ENCODE measurements around the gene CAMK1D.
"Not testable (repeated sequence)": the region's sequence is repeated elsewhere in the genome, so short reads cannot be mapped to it uniquely, and the experiment has no call there.

Gene CAMK1D

DNA sequence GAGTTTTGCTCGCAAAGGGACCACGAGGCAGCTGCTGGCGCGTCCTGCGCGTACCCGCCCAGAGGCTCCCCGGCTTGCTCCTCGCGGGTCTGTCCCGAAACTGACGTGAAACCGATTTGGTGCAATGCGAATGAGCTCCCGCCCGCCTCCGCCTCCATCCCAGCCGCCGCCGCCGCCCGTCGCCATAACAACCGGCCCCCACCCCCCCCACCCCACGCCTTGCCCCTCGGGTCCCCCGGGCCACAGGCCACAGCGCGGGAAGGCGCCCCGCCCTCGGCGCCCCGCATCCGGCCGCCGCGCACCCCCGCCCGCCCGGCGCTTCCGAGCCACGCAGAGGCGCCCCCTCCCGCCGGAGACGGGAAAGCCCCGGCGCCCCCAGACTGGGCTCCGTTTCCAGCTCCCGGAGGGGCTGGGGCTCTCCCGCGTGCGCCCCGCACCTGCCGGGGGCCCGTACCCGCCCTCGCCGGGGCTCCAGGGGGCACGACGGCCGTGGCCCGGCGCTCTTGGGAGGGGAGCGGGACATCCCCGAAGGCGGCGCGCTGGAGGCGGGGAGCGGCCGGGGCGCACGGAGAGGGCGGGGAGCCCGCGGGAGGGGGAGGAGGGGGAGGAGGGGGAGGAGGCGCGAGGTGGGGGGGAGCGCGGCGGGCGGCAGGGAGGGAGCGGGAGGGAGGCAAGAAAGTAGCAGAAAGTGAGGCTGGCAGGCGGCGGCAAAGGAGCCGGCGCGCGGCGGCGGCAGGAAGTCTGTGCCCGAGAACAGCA lies at the start of gene CAMK1D:
Gene CAMK1D, plus strand, starts transcription at position 678 of the 759 bp plus-strand sequence.
- peak; percentile 59 for DNase-seq

DNA sequence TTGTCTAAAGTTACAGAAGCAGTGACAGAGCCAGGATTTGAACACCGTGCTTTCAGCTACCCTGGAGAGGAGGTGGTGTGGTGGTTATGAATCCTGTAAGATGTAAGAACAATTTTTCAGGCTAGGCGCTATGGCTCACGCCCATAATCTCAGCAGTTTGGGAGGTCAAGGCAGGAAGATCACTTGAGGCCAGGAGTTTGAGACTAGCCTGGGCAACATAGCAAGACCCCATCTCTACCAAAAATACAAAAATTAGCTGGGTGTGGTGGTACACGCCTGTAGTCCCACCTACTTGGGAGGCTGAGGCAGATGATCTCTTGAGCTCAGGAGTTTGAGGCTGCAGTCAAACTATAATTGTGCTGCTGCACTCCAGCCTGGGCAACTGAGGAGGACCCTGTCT lies 48.3 kb upstream of the CAMK1D start:
- not testable (repeated sequence) for DNase-seq

DNA sequence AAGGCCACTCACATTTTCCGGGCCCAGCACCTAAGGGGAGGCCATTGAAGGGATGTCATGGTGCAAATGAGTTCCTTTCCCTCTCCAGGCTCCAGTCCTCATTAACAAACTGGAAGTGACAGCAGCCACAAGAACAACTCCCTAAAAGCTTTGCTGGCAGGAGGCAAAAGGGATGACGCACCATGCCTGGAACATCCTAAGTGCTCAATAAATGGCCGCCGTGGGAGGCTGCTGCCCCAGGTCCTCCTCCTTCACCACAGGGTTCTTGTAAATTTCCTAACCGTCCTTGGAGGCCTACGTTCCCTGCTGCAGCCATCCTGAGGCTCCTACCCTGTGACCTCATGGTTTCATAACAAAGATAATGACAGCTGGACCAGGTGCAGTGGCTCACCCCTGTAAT lies 41.3 kb upstream of the CAMK1D start:
- DNase-seq: no peak

DNA sequence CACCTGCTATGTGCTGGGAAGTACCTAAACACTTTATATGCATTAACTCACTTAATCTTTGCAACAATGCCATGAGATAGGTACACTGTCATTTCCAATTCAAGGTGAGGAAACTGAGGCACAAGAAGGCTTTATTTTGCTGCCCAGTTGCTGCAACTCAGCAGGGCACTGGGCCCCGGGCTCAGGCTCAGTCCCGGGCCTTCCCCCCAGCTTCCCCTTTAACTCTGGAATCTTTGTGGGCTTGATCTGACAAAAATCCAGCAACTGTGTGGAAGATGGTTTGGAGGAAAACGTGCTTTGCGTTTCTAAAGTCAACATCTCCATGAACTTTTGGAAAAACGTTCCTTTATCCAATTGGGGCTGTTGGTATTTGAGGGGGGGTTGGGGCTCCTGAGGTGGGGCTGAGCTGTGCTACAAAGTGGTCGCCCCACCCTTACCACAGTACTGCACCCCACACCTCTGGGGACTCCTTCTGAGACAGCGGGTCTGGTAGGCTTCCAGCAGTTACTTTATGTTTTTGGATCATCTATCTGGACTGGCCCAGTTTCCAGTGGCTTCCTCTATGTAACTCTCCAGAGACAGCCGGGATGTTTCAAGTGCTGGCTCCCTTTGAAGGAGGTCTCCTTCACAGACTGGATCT lies 40.5 kb upstream of the CAMK1D start:
- DNase-seq: no peak

DNA sequence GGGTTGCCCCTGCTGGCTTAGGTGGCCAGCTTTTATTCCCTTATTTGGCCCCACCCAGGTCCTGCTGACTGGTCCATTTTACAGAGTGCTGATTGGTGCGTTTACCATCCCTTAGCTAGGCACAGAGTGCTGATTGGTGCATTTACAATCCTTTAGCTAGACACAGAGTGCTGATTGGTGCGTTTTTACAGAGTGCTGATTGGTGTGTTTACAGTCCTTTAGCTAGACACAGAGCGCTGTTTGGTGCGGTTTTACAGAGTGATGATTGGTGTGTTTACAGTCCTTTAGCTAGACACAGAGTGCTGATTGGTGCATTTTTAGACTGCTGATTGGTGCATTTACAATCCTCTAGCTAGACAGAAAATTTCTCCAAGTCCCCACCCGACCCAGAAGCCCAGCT lies 39.6 kb upstream of the CAMK1D start:
- not testable (repeated sequence) for DNase-seq

DNA sequence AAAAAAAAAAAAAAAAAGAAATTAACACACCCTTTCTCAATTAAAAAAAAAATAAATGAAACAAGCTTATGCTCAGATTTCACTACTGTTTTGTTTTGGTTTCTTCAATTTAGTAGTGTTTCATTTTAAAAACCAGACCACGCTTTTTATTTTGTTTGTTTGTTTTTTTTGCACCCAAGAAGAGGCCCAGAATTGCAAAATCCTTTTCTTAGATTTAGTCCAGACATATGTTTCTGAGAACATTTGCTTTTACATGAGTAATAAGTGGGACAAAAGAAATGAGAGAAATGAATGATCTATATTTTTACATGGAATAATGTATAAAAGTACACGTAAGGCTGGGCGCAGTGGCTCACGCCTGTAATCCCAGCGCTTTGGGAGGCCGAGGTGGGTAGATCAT lies 34.5 kb upstream of the CAMK1D start:
- no peak for DNase-seq

DNA sequence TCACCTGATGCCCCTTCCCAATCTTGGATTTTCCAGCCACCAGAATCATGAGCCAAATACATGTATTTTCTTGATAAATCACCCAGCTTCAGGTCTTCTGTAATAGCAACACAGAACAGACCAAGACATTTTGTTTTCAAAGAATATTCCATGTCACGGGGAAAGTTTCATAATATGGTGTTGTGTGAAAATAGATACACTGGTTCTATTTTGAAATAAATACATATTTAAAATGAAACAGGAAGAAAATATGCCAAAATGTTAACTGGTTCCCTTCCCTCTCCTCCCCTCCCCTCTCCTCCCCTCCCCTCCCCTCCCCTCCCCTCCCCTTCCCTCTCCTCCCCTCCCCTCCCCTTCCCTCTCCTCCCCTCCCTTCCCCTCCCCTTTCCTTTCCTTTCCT lies 30.3 kb upstream of the CAMK1D start:
- DNase-seq: no peak

DNA sequence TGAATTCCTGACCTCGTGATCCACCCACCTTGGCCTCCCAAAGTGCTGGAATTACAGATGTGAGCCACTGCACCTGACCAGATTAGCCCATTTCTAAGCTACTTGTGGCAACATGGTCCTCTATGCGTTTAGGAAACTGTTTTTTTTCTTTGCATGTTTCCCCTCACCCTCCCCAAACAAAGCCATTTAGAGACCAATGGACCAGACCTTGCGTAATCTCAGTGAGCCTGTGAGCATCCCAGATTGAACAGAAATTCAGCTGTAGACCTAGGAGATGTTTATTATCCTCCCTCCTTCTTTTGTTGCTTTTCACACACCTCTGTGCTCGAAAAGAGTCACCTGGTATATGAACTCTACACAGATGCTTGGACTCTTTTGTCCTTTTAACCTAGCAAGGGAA lies 28.5 kb upstream of the CAMK1D start:
- no peak for DNase-seq

DNA sequence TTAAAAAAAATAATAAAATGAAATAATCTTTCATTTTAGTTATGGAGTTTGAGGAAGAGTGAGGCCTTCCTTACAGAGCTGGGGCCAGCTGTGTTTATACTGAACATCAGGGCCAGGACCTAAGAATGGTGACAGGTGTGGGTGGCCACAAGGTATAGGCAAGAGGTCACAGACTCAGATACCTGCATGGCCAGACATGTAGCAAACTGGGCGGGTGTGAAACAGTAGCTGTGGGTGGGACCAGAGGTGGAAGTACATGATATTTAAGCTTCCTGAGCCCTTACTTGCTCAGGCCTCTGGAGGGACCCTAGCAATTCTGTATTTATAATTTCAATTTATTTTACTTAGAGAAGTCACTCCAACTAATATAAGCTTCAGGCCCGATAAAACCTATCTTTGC lies 27.7 kb upstream of the CAMK1D start:
- no peak for DNase-seq

DNA sequence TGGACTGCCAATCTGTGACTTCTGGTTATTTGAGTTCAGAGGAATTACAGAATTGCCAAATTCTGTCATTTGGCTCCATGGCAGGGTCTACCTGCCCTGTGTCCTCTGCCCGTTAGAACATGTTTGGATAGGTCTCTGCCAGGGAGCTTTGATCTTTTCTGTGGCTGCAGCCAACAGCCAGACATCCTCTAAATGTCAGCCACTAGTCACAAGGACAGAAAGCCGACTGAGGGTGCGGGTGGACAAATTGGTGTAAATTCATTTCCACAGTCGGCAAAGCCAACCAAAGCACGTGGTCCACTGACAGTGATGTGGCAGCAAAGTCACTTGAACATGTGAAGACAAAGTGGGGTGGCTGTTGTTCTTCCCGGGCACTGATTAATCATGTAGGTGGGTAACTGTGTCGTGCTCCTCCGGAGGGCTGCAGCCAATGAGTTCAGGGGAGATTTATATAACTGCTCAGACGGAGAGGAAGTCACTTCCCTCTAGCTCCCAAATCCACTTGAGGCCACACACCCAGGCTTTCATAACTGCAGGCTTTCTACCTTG lies 26.7 kb upstream of the CAMK1D start:
- DNase-seq: no peak

DNA sequence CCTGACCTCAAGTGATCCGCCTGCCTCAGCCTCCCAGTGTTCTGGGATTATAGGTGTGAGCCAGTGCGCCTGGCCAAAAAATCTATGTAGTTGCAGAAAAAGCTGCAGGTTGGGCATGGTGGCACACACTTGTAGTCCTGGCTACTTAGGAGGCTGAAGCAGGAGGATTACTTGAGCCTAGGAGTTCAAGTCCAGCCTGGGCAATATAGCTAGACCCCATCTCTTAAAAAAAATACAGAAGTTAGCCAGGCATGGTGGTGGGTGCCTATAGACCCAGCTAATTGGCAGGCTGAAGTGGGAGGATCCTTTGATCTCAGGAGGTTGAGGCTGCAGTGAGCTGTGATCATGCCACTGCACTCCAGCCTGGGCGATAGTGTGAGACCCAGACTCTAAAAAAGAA lies 24.8 kb upstream of the CAMK1D start:
- DNase-seq: no peak

DNA sequence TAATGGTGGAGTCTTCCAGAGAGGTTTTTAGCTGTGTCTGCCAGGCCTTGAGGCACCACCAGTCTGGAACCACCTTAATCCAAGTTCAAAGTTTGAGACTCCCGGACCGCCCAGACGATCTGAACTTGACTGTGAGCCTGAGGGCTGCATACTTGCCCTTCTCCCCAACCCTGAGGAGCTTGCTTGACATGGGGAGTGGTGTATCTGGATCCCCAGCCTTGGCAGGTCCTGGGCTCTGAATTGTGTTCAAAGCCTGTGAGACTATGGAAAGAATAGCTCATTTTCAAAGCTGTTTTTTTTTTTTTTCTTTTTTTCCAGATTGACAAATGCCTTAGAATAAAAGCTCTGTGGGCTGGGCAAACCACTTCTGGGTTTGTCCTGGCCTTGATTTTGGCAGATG lies 22.3 kb upstream of the CAMK1D start:
- no peak for DNase-seq

DNA sequence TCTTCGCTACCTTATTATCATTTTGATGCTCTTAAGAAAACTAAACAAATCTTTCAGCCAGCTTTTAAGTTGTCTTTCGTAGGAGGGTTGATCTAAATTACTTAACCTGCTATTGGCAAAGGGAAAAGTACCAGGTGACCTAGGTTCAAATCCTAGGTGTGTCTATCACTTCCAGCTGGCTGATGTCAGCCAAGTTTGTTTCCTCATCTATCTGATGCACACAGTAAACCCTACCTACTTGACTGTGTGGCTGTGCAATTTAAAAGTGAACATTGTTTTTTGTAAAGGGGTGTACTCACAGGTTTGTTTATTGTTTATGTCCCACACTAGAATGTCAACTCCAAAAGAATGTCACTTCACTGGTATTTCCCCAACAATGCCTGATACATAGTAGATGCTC lies 21.9 kb upstream of the CAMK1D start:
- no peak for DNase-seq

DNA sequence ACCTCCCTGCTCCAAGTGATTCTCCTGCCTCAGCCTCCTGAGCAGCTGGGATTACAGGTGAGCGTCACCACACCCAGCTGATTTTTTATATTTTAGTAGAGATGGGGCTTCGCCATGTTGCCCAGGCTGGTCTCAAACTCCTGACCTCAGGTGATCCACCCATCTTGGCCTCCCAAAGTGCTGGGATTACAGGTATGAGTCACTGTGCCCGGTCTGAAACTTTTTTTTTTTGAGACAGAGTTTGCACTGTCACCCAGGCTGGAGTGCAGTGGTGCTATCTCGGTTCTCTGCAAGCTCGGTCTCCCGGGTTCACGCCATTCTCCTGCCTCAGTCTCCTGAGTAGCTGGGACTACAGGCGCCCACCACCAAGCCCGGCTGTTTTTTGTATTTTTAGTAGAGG lies 21.0 kb upstream of the CAMK1D start:
- DNase-seq: not testable (repeated sequence)

DNA sequence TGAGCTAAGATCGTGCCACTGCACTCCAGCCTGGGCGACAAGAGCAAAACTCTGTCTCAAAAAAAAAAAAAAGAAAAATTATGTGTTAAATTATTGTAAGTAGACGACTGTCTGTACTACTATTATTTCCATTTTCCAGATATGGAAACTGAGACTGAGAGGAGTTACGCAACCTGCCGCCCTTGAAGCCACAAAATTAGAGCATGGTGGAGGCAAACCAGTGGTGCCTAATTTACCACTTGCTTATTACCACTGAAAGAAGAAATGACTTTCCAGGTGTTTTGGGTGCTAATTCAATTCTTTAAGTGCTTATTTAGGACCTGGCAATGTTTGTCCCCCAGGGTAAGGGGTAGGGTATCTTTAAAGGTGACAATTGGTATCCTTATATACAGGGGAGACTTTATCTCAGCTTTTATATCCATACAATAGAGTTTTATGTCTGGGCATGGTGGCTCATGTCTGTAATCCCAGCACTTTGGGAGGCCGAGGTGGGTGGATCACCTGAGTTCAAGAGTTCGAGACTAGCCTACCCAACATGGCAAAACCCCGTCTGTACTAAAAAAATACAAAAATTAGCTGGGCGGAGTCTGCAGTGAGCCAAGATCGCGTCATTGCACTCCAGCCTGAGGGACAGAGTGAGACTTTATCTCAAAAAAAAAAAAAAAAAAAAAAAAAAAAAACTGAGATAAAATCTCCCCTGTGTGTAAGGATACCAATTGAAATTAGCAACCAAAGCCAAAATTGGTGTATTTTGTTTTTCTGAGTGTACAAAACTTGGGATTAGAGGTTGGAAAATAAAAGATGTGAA lies 16.6 kb upstream of the CAMK1D start:
- no peak for DNase-seq

DNA sequence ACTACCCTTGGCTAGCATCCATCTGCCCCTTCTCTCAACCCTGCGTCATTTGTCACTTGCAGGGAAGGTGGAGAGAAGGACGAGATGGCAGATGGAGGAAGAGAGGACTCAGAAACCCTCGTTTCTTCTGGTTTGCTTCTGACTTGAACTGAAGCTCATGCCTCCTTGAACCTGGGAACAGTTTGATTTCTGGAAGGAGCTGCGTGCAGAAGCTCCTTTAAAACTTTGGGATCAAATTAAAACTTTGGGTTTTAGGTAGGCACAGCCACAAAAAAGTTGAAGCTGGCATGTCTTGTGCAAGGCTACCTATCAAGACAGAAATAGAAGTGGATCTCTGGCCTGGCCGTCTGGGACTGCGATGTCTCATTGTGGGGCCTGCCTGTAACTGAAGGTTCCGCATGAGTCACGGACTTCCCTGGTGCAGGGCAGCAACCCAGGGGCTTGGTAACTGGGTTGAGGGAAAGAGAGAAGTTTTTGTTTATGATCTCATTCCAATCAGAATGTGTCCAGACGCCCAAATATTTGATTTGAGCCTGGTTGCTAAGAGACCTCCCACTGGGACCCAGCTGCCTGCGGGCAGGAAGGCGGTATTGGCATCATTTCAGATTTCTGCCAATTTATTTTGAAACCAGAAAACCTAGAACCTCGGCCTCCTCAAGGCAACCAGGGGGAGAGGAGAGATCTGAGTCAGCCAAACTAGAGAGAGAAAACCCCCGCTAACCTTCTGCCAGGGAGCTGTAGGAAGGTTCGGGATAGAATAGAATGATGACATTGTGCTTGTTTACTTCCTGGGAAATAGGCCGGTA lies 15.8 kb upstream of the CAMK1D start:
- peak; percentile 38 for DNase-seq

DNA sequence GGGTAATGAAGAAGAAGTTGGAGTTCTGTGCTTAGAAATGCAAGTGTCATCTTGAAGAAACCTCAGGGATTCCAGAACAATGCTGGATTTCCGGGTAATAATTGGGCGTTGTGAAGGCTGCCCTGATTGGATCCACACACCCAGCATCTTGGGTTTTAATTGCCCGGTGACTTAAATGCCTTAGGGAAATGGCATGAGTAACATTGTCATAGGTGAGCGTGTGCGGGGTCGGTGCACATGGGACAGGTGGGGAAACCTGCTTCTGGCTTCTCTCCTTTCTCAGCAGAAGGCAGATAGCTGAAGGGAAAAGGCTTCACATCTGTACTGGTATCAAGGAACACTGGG lies 15.2 kb upstream of the CAMK1D start:
- DNase-seq: no peak

DNA sequence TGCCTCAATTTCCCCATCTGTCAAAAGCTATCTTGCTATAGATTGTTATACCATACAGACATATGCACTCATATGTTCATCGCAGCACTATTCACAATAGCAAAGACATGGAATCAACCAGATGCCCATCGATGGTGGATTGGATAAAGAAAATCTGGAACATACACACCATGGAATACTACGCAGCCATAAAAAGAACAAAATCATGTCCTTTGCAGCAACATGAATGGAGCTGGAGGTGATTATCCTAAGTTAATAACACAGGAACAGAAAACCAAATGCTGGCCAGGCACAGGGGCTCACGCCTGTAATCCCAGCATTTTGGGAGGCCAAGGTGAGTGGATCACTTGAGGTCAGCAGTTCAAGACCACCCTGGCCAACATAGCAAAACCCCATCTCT lies 14.2 kb upstream of the CAMK1D start:
- DNase-seq: not testable (repeated sequence)

DNA sequence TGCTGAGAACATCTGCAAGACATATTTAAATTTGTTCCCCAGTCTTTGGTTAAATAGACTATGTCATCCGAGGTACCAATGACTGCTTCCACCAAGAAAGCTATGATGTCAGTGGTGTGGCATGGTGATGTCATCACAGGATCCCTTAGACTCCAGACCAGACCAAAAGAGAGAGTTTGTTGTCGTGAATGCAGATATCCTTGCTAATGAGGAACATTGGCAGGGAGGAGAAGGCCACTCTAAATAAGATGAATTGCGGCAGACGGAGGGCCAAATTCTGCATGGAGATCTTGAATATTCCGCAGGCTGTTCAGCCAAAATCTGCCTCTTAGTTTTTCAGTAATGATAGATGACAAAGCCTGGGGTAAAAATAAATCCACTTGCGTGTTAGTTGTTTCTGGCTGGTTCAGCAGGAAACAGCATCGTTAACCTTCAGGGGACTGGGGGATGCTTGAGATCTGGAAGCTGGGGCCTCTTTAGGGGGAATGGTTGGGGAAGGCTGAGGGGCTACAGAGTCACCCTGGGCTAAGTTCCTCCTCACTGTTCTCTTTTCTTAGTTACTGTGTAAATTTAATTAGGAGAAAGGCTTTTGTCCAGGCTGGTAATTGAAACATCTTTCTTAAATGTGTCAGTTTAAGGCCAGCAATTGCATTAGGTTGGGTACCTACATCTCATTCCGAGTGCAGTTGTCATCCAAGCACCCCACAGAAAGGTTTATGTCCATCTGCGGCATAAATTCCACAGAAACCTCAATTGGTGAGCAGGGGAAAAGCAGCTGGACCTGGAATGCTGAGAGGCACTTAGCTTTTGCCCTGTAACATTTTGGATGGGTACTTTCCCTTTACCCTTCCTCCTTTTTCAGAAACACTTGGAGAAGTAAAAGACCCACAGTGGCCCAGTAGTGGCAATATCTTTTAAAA lies 11.6 kb upstream of the CAMK1D start:
- DNase-seq: no peak

DNA sequence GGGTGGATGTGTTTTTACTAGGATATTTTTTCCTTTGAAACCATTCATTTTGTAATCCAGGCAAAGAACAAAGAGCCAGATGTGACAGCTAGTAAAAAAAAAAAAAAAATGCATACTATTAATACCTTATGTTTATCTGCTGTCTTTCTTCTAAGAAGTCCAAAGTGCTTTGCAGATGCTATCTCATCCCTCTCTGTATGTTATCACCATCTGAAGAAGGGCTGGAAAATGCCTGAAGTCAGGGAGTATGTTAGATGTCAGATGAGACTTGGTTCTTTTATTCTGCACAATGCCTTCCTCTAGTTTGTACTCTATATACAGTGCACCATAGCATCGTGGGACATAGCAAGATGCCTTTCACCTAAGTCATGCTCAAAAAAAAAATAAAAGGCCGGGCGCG lies 10.4 kb upstream of the CAMK1D start:
- no peak for DNase-seq

DNA sequence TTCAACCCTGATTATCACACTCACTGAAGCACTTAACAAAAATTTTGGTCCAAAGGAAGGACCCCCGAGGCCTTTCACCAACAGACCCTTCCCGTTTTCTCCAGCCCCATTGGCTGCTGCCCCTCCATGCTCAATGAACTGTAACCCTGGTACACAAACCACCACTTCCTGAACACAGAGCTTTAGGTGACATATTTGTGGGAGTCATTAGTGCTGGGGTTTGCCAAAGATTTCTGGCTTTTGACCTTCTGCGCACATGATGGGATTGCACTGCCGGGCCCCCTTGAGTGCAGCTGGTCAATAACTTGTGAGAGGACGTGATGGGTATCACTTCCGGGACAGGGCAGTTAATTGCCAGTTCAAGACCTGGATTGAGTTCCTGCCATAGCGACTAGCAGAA lies 9.0 kb upstream of the CAMK1D start:
- no peak for DNase-seq

DNA sequence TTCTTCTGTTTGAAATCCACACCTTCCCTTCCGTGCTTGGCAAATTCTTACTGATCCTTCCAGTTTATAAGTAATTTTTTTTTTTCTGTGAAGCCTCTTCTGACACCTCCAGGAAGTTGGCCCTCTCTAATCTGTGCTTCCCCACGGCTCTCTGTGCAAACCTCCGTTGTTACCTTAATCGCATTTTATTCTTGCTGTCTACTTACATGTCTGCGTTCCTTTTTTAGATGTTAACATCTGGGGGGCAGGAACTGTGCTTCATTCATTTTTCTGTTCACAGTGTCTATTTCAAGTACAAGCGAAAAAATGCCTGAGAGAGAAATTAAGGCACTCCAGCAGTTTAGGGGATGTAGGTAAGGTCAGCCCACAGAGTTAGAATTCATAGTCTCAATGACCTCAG lies 8.4 kb upstream of the CAMK1D start:
- no peak for DNase-seq

Measured in GF-D8 (cell line).